ENCODE measurements around the gene DHRSX.

DNA sequence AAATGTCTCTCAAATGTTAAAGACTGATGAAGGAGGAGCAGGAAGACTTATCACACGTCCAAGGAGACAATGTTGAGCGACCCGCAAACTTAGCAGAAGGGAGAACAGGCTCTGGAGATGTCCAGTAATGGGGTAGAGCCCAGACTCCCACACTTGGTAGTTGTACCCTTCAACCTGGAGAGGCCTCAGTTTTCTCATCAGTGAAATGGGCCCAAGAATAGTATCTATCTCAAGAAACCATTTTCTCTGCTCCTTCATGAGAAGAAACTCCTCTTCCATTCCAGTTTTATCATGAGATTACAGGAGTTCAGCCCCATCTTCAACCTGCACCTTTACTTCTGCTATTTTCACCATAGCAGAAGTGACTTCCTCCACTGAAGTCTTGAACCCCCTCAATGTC is 169.9 kb downstream of the DHRSX start:
- TF ChIP-seq, protein P1, sequence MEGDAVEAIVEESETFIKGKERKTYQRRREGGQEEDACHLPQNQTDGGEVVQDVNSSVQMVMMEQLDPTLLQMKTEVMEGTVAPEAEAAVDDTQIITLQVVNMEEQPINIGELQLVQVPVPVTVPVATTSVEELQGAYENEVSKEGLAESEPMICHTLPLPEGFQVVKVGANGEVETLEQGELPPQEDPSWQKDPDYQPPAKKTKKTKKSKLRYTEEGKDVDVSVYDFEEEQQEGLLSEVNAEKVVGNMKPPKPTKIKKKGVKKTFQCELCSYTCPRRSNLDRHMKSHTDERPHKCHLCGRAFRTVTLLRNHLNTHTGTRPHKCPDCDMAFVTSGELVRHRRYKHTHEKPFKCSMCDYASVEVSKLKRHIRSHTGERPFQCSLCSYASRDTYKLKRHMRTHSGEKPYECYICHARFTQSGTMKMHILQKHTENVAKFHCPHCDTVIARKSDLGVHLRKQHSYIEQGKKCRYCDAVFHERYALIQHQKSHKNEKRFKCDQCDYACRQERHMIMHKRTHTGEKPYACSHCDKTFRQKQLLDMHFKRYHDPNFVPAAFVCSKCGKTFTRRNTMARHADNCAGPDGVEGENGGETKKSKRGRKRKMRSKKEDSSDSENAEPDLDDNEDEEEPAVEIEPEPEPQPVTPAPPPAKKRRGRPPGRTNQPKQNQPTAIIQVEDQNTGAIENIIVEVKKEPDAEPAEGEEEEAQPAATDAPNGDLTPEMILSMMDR (IDR thresholded peaks at IDR 0.05; ENCODE audit: insufficient read depth, low read length, poor library complexity, severe bottlenecking), result no peak
- TF ChIP-seq EZH2phosphoT487 (conservative IDR thresholded peaks at IDR 0.05; ENCODE audit: low read length), result no peak

All from SU-DHL-6 (cell line).